ENCODE results near the gene KCNJ6. TPM values are rescaled to one million over a fixed set of nuclear protein-coding genes. Genes with fewer than 3 reads are reported as not detected.

The KCNJ6 gene
- total RNA-seq, 2 experiments from 2014 or later: not detected

GRCh38 chr21:37606549-37606948 lies 309.7 kb downstream of the KCNJ6 start:
- intact Hi-C loops (cut with micrococcal nuclease; ENCODE audit: unreplicated experiment): no loop called here
- POLR2A ChIA-PET: no interaction called here

GRCh38 chr21:37605006-37605405 lies 311.3 kb downstream of the KCNJ6 start:
- H3K4me1 ChIP-seq (ENCODE audit: insufficient read depth, low read length, poor library complexity, severe bottlenecking): no peaks in the 10 kb centered on the region
- TF ChIP-seq EZH2phosphoT487 (IDR thresholded peaks at IDR 0.05; ENCODE audit: borderline replicate concordance, low read depth, low read length) (no peak), CTCF (conservative IDR thresholded peaks at IDR 0.05; ENCODE audit: low read length) (no peak)
- H3K4me3 ChIP-seq (ENCODE audit: low read depth, low read length, poor library complexity, severe bottlenecking): no peak overlapping the region
- no peaks in the 10 kb centered on the region for H3K79me2 ChIP-seq (ENCODE audit: insufficient read depth, low read depth, low read length)
- H4K20me1 ChIP-seq (ENCODE audit: insufficient read depth, low read length): no peaks in the 10 kb centered on the region
- no peak for DNase-seq (ENCODE audit: low spot score)
- ChIA-PET POLR2A (no interaction called here), CTCF (ENCODE audit: unreplicated experiment) (no interaction called here)
- H3K9me3 ChIP-seq (ENCODE audit: low read length): no peaks in the 10 kb centered on the region
- BruUV-seq (replicated peaks): no TSS peak
- intact Hi-C loops (cut with micrococcal nuclease; ENCODE audit: unreplicated experiment): no loop called here
- H3K4me2 ChIP-seq (ENCODE audit: low read length): no peak overlapping the region
- H3K27ac ChIP-seq (ENCODE audit: low read depth, low read length, poor library complexity, severe bottlenecking): no peak overlapping the region
- no peak overlapping the region for H2AFZ ChIP-seq (ENCODE audit: low read length)
- H3K9me2 ChIP-seq (ENCODE audit: insufficient read depth, low read length): no peaks in the 10 kb centered on the region
- no peaks in the 10 kb centered on the region for H3K36me3 ChIP-seq (ENCODE audit: insufficient read depth, low read length)

More at GRCh38 chr21:37606549-37606948, 309.7 kb downstream of the KCNJ6 start:
- CTCF ChIA-PET (ENCODE audit: unreplicated experiment): no interaction called here
- TF ChIP-seq EZH2phosphoT487 (IDR thresholded peaks at IDR 0.05; ENCODE audit: borderline replicate concordance, low read depth, low read length) (no peak), CTCF (conservative IDR thresholded peaks at IDR 0.05; ENCODE audit: low read length) (no peak)
- Histone ChIP-seq H3K4me3 (ENCODE audit: low read depth, low read length, poor library complexity, severe bottlenecking) (no peak overlapping the region), H3K9me2 (ENCODE audit: insufficient read depth, low read length) (no peaks in the 10 kb centered on the region), H3K36me3 (ENCODE audit: insufficient read depth, low read length) (no peaks in the 10 kb centered on the region), H4K20me1 (ENCODE audit: insufficient read depth, low read length) (no peaks in the 10 kb centered on the region), H2AFZ (ENCODE audit: low read length) (no peak overlapping the region), H3K9me3 (ENCODE audit: low read length) (no peaks in the 10 kb centered on the region), H3K4me1 (ENCODE audit: insufficient read depth, low read length, poor library complexity, severe bottlenecking) (no peaks in the 10 kb centered on the region), H3K27ac (ENCODE audit: low read depth, low read length, poor library complexity, severe bottlenecking) (no peak overlapping the region), H3K4me2 (ENCODE audit: low read length) (no peak overlapping the region), H3K79me2 (ENCODE audit: insufficient read depth, low read depth, low read length) (no peaks in the 10 kb centered on the region)
- no peak for DNase-seq (ENCODE audit: low spot score)
- BruUV-seq (replicated peaks): no TSS peak

GRCh38 chr21:37603129-37603528 lies 313.1 kb downstream of the KCNJ6 start:
- H3K27ac ChIP-seq (ENCODE audit: low read depth, low read length, poor library complexity, severe bottlenecking): no peak overlapping the region
- H3K9me2 ChIP-seq (ENCODE audit: insufficient read depth, low read length): no peaks in the 10 kb centered on the region
- H3K36me3 ChIP-seq (ENCODE audit: insufficient read depth, low read length): no peaks in the 10 kb centered on the region
- H2AFZ ChIP-seq (ENCODE audit: low read length): no peak overlapping the region
- no peak overlapping the region for H3K4me3 ChIP-seq (ENCODE audit: low read depth, low read length, poor library complexity, severe bottlenecking)
- BruUV-seq (replicated peaks): no TSS peak
- no peaks in the 10 kb centered on the region for H4K20me1 ChIP-seq (ENCODE audit: insufficient read depth, low read length)
- H3K4me1 ChIP-seq (ENCODE audit: insufficient read depth, low read length, poor library complexity, severe bottlenecking): no peaks in the 10 kb centered on the region
- H3K9me3 ChIP-seq (ENCODE audit: low read length): no peaks in the 10 kb centered on the region
- CTCF ChIA-PET (ENCODE audit: unreplicated experiment): no interaction called here
- POLR2A ChIA-PET: no interaction called here
- DNase-seq (ENCODE audit: low spot score): no peak
- H3K79me2 ChIP-seq (ENCODE audit: insufficient read depth, low read depth, low read length): no peaks in the 10 kb centered on the region
- intact Hi-C loops (cut with micrococcal nuclease; ENCODE audit: unreplicated experiment): no loop called here
- TF ChIP-seq EZH2phosphoT487 (IDR thresholded peaks at IDR 0.05; ENCODE audit: borderline replicate concordance, low read depth, low read length) (no peak), CTCF (conservative IDR thresholded peaks at IDR 0.05; ENCODE audit: low read length) (no peak)
- H3K4me2 ChIP-seq (ENCODE audit: low read length): no peak overlapping the region
